UCSD-AML1 (cell line): ENCODE data around the gene TECR.
"Not testable (repeated sequence)": the region's sequence is repeated elsewhere in the genome, so short reads cannot be mapped to it uniquely, and the experiment has no call there.

Experiments
- DNase-seq: peaks from one replicate; lab custom pipeline; 2025; ENCODE audit not compliant: unreplicated experiment; lab: John Stamatoyannopoulos, UW

TECR gene

DNA sequence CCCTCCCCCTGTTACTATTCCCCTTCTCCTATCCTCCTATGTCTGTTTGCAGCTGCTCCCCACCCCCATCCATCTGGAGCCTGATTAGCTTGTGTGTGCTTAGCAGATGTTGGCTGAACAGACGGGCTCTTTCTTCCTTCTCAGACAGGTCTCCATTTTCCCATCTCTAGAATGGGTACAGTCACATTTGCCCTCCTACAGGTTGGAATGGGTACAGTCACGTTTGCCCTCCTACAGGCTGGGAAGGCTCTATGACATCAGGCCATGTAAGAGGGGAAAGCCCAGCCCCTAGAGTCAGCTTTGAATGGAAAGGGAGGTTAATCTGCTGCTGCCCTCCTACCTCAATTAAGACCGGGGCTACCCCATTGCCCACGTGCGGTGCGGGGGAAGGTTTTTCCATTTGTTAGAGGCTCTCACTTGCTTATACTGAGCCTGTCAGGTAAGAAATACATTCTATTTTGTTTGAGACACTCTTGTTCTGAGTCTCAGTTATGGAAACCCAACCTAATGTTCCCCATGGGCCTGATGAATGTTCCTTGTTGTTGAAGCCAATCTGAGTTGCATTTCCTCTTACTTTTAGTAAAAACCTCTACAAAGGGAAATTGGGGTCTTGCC is 51.3 kb downstream of the TECR start:
- no peak for DNase-seq

DNA sequence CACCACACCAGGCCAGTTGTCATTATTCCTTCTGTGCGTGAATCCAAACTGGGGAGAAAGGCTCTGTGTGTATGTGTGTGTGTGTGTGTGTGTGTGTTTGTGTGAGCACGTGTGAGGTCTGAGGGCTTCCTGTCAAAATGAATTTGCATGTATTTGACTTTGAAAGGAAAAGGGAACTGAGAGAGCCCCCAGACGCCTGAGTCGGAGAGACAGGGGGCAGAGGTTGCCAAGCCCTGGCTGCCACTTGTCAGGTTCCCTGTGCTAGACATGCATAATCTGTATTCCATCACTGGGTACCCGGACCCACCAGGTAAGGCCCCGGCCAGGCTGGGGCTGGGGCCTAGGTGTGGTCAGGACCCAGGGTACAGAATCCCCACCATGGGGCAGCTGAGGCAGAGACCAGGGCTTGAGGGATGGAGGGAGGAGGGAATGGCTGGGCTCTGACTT is 53.5 kb downstream of the TECR start, which contains the start of gene CLEC17A:
Gene CLEC17A (plus strand): TSS at position 191 of the 447 bp plus-strand sequence. CDS start 77 bp downstream, at position 268.
- no peak for DNase-seq

DNA sequence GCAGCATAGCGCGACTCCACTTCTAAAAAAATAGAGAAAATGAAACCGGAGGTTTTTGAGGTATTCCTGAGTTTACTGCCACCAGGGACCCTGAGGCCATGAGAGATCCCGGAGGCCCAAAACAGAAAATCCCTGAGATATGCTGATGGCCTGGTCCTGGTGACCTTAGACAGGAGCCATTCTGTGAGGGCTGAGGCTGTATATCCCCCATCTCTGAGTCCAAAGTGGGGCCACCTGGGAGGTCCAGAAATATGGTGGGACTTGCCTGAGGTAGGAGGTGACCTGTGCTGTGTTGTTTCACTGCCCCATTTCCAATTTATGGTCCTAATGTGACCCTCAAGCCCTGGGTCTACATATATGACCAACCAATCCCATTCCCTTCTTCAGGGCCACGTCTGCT is 55.0 kb downstream of the TECR start:
- not testable (repeated sequence) for DNase-seq

DNA sequence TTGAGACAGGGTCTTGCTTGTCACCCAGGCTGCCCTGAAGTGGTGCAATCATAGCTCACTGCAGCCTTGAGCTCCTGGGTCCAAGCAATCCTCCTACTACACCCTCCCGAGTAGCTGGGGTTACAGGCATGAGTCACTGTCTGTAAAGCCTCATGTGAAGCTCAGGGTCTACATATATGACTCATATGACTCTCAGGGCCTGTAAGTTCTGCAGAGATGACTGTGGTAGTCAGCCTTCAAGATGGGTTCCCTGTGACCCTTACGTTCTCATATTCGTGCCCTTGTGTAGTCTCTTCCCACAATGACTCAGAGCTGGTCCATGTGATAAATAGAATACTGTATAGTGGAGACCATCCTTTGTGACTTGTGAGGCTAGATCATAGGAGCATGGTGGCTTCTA is 55.8 kb downstream of the TECR start:
- DNase-seq = not testable (repeated sequence)

DNA sequence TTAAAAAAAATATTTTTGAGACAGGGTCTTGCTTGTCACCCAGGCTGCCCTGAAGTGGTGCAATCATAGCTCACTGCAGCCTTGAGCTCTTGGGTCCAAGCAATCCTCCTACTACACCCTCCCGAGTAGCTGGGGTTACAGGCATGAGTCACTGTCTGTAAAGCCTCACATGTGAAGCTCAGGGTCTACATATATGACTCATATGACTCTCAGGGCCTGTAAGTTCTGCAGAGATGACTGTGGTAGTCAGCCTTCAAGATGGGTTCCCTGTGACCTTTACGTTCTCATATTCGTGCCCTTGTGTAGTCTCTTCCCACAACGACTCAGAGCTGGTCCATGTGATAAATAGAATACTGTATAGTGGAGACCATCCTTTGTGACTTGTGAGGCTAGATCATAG is 60.0 kb downstream of the TECR start:
- DNase-seq = not testable (repeated sequence)

DNA sequence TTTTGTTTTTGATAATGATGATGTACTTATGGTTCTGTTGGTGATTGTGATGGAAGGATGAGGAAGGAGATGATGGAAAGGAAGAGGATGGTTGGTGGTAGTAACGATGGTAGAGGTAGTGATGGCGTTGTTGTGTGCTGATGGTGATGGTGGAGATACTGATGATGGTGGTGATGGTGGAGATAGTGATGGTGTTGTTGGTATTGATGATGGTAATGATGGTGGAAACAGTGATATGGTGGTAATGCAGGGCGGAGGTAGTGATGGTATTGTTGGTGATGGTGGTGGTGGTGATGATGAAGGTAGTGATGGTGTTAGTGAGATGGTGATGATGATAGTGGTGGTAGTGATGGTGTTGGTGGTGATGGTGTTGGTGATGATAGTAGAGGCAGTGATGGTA is 66.2 kb downstream of the TECR start:
- no peak for DNase-seq

DNA sequence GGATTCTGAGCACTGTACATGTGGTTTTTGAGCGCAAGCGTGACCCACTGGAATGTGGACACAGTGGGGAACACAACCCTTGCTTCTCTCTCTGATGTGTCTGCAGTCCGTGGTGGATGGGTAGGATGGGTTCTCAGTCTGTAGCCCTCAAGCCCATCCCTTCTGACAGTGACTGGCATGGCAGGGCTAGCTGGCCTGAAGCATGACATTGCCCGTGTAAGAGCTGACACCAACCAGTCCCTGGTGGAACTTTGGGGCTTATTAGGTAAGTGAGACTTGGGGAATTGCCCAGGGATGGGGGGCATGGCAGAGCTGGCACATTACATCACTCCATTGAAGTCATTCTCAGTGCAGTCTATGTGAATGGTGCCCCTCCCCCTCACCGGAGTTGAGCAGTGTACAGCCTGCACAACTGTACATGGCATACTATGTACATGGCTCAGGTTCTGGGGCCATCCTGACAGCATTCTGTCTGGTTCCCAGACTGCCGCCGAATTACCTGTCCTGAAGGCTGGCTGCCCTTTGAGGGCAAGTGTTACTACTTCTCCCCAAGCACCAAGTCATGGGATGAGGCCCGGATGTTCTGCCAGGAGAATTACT is 70.3 kb downstream of the TECR start:
- DNase-seq = no peak

DNA sequence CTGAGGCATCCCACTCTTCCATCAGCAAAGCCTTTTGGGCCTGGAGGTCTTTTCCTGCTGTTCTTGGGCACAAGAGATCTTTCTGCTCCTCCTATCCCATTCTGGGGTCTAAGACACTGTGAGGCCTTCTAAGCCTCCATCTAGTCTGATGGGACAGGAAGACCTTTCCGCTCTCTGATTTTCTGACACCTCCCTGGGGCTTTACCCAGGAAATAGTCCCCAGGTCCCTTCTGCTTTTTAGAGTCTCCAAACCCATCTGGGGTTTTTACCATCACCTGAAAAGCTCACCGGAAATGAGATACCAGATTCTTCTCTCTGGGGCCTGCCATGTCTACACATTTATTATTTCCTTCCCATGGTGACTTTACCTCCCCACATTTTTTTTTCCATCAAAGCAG is 74.6 kb downstream of the TECR start:
- no peak for DNase-seq

DNA sequence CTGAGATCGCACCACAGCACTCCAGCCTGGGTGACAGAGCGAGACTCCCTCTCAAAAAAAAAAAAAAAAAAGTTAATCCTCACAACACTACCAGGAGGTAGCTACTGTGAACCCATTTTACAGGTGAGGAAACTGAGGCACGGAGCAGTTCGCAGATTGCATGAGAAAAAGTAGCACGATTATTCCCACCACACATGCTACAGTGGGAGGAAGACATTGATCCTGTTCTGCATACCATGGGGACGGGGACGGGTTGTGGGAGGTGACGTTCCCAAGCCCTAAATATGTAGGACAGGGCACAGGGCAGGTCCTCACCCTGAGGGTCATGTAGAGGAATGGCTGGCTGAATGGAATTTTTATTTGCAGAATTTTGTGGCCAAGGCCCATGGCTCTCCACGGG is 77.2 kb downstream of the TECR start:
- no peak for DNase-seq

DNA sequence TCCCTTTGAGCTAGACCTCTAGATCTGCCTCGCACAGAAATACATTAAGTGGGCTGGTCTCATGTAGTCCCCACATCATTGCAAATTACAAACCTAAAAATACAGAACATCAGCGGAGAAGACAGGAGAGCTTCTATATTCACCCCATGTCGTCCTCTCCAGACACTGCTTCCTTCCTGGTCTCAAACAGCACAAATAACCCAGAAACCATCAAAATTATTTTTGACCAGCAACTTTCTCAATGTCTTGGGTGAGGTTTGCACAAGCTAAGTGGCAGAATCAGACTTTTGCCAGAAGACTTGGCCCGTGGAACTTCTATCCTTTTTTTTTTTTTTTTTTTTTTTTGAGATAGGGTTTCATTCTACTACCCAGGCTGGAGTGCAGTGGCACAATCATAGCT is 81.7 kb downstream of the TECR start:
- DNase-seq = no peak

DNA sequence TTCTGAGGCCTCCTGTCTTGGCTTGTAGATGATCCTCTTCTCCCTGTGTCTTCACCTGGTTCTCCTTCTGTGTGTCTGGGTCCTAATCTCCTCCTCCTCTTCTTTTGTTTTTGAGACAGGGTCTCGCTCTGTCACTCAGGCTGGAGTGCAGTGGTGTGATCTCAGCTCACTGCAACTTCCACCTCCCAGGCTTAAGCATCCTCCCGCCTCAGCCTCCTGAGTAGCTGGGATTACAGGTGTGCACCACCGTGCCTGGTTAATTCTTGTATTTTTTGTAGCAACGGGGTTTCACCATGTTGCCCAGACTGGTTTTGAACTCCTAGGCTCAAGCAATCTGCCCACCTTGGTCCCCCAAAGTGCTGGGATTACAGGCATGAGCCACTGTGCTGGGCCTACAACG is 82.8 kb downstream of the TECR start:
- DNase-seq = not testable (repeated sequence)

DNA sequence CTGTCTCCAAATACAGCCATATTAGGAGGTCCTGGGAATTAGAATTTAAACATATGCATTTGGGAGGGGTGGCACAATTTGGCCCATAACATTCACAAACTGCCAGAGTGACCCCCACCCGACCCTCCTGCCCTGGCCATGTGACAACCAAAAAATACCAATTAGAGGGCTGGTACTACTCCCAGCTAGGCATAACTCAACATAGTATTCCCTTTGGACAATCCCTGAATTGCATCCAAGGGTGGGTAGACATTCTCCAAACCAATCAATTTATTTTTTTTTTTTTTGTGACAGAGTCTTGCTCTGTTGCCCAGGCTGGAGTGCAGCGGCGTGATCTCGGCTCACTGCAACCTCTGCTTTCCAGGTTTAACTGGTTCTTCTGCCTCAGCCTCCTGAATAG is 83.3 kb downstream of the TECR start:
- DNase-seq = no peak

DNA sequence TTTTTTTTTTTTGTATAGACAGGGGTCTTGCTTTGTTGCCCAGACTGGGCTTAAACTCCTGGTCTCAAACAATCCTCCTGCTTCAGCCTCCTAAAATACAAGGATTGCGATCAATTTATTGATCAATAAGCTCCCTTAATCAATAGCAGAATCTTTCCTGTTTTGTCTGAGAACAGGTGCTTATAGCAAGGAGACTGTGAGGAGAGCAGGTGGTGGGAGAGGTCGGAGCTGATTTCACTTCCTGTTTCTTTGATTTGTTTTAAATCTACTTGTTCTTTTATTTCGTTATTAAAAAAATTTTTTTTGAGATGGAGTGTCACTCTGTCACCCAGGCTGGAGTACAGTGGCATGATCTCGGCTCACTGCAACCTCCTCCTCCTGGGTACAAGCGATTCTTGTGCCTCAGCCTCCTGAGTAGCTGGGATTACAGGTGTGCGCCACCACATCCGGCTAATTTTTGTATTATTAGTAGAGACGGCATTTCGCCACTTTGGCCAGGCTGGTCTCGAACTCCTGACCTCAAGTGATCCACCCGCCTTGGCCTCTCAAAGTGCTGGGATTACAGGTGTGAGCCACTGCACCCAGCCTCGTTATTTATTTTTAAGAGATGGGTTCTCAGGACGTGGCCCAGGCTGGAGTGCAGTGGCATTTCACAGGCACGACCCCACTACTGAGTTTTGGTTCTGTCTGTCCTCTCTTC is 84.2 kb downstream of the TECR start:
- DNase-seq = not testable (repeated sequence)

DNA sequence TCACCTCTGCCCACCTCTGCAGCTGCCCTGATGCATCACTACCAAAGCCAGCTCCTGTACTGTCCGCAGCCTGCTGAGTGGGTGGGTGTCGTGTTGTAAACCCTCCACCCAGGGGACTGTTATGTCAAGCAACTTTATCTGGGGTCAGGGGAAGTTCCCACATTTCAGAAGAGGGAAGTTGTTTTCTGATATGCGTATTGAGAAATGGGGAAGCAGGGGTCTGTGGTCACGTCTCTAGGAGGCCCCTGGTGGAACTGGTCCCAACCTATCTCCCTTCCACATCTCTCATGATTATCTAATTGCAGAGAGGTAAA is 84.7 kb downstream of the TECR start:
- DNase-seq = peak; percentile 42
